Activated naive CD8-positive, alpha-beta T cell treated with anti-CD3 and anti-CD28 coated beads for 36 hours (primary cell): ENCODE results near the gene ADAMTS3. TPM values are rescaled to one million over a fixed set of nuclear protein-coding genes. Genes with fewer than 3 reads are reported as not detected.

Source experiments
- DNase-seq: peaks from one replicate; pipeline ENCODE4 v3.0.0; 2021
- H3K27ac Mint-ChIP-seq: one replicate; pipeline ENCODE4 v1.8.0; 2022; ENCODE audit warnings: mild to moderate bottlenecking, moderate library complexity, mixed read lengths
- H3K27me3 Mint-ChIP-seq: one replicate; pipeline ENCODE4 v1.8.0; 2022; ENCODE audit warnings: mild to moderate bottlenecking, mixed read lengths
- H3K36me3 Mint-ChIP-seq: one replicate; pipeline ENCODE4 v1.8.0; 2021; ENCODE audit warnings: mild to moderate bottlenecking, mixed read lengths
- H3K4me1 Mint-ChIP-seq: one replicate; pipeline ENCODE4 v1.8.0; 2021; ENCODE audit warnings: mixed read lengths
- H3K4me3 Mint-ChIP-seq: one replicate; pipeline ENCODE4 v1.8.0; 2022; ENCODE audit warnings: mild to moderate bottlenecking, moderate library complexity, mixed read lengths
- H3K9me3 Mint-ChIP-seq: one replicate; pipeline ENCODE4 v1.8.0; 2022; ENCODE audit warnings: mixed read lengths
- total RNA-seq, 2 experiments: library from RNA; stranded (reverse); gene quantifications; one replicate each; pipeline ENCODE4 v1.2.3, GENCODE V29; 2021

Gene ADAMTS3
- total RNA-seq, 2 experiments from 2014 or later, result not detected

- Mint-ChIP-seq H3K27me3 (no peaks in the 10 kb centered on the region), H3K36me3 (no peaks in the 10 kb centered on the region), H3K4me1 (no peaks in the 10 kb centered on the region), H3K27ac (no peak overlapping the region), H3K9me3 (no peaks in the 10 kb centered on the region), H3K4me3 (no peak overlapping the region)
- DNase-seq, result no peak
Observed at GRCh38 chr4:72305080-72305479, 263.9 kb downstream of the ADAMTS3 start.

- Mint-ChIP-seq H3K27me3 (no peaks in the 10 kb centered on the region), H3K4me1 (no peaks in the 10 kb centered on the region), H3K4me3 (no peak overlapping the region), H3K36me3 (no peaks in the 10 kb centered on the region), H3K9me3 (no peaks in the 10 kb centered on the region), H3K27ac (no peak overlapping the region)
- DNase-seq, result peak; percentile 25
Observed at GRCh38 chr4:72302981-72303704, 265.9 kb downstream of the ADAMTS3 start.

DNA sequence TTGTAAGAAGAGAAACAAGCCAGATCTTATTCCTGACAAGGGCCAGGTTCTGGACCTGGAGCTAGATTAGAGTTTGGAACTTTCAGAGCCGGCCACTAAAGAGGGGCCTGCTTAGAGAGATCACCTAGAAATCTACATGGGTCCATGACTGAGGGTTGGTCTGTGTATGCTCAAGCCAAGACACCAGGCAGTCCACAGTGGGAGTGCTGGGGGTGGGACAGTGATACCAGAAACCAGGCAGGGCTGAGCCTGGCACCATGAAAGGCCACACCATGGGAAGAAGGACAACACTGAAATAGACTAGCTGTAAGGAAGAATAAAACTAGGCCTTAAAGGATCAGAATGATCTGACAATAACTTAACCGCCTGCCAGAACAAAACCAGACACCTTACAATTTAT, 267.3 kb downstream of the ADAMTS3 start:
- Mint-ChIP-seq H3K4me1 (no peaks in the 10 kb centered on the region), H3K4me3 (no peak overlapping the region), H3K27ac (no peak overlapping the region), H3K27me3 (no peaks in the 10 kb centered on the region), H3K9me3 (no peaks in the 10 kb centered on the region), H3K36me3 (no peaks in the 10 kb centered on the region)
- DNase-seq, result no peak

GRCh38 chr4:72300126-72300525, 268.9 kb downstream of the ADAMTS3 start:
- Mint-ChIP-seq H3K27me3 (no peaks in the 10 kb centered on the region), H3K27ac (no peak overlapping the region), H3K4me3 (no peak overlapping the region), H3K36me3 (no peaks in the 10 kb centered on the region), H3K4me1 (peaks cover 2% of the 10 kb centered on the region), H3K9me3 (no peaks in the 10 kb centered on the region)
- DNase-seq, result no peak

DNA sequence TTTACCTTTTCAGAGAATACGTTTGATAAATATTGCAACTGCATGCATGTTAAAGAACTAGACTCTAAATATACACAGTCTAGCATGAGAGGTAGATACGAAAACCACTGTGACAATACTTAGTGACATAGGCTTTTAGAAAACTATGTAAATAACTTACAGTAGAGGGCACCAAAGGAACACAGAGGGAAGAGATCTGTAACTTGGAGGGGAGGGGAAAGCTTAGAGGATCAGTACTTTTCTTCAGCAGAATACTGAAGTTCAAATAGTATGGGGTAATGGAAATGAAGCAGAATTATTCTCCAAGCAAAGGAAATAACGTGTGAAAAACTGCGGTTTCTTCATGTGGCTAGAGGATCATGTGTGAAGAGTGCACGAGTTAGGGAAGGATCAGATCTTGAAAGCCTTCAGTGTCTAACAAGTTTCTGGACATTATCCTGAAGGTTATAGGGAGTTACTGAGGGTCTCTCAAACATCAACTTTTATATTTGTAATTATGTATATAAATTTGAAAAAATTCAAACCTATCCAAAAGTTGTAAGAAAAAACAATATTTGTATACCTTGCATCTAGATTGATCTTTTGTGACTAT, 273.0 kb downstream of the ADAMTS3 start:
- DNase-seq, result no peak
- no peak overlapping the region for H3K27ac Mint-ChIP-seq
- peaks cover 2% of the 10 kb centered on the region for H3K4me1 Mint-ChIP-seq
- peaks cover 4% of the 10 kb centered on the region for H3K27me3 Mint-ChIP-seq
- no peaks in the 10 kb centered on the region for H3K9me3 Mint-ChIP-seq
- no peaks in the 10 kb centered on the region for H3K36me3 Mint-ChIP-seq
- H3K4me3 Mint-ChIP-seq, result no peak overlapping the region

DNA sequence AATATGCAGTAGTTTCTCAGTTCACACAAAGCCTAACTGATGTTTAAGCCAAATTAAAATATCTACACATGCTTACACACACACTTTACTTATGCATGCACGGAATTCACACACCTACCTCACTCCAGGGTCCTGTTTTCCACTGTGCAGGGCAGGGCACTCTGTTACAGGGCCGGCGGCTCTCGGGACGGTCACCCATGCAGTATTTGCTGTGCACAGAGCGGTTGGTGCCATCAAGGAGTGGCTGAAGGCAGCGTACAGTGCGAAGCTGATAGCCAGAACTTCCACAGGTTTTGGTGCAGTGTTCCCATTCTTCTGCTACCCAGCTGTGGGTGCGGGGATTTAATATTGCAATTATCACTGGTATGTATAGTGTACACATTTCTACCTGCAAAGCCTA, 278.3 kb downstream of the ADAMTS3 start:
- H3K27ac Mint-ChIP-seq, result no peak overlapping the region
- no peak overlapping the region for H3K4me3 Mint-ChIP-seq
- no peaks in the 10 kb centered on the region for H3K9me3 Mint-ChIP-seq
- DNase-seq, result no peak
- H3K27me3 Mint-ChIP-seq, result peaks cover 4% of the 10 kb centered on the region
- H3K36me3 Mint-ChIP-seq, result no peaks in the 10 kb centered on the region
- no peaks in the 10 kb centered on the region for H3K4me1 Mint-ChIP-seq

DNA sequence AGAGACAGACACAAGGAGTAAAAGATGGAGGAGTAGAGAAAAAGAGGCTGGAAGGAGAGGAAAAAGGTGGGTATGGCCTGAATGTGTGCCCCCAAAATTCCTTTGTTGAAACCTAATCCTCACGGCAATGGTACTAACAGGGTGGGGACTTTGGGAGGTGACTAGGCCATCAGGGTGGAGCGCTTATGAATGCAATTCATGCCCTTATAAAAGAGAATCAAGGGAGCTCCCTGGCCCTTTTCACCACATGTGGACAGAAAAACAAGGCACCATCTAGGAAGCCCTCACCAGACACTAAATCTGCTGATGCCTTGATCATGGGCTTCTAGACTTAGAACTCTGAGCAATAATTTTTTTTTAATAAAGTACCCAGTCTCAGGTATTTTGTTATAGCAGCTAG, 282.1 kb downstream of the ADAMTS3 start:
- no peak overlapping the region for H3K4me3 Mint-ChIP-seq
- H3K9me3 Mint-ChIP-seq, result no peaks in the 10 kb centered on the region
- DNase-seq, result no peak
- no peak overlapping the region for H3K27ac Mint-ChIP-seq
- no peaks in the 10 kb centered on the region for H3K36me3 Mint-ChIP-seq
- H3K4me1 Mint-ChIP-seq, result no peaks in the 10 kb centered on the region
- peaks cover 7% of the 10 kb centered on the region for H3K27me3 Mint-ChIP-seq

DNA sequence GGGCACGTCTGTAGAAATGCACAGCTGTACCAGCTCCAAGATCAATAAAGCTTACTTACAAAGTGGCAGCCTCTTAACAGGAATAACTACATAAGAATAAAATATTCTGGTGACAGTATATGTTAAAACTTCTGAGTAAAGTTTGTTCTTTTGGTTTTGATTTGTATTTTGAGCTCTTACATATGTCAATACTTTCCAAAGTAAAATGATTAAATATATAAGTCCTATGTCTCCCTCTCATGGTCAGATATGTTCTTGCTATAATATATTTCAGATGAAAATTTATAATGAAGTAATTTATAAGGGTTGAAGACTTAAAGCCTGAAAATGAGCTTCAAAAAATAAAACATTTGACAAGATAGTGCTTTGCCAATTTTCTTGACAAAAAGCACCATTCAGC, 282.8 kb downstream of the ADAMTS3 start:
- no peaks in the 10 kb centered on the region for H3K4me1 Mint-ChIP-seq
- H3K36me3 Mint-ChIP-seq, result no peaks in the 10 kb centered on the region
- H3K27ac Mint-ChIP-seq, result no peak overlapping the region
- DNase-seq, result no peak
- no peaks in the 10 kb centered on the region for H3K9me3 Mint-ChIP-seq
- peaks cover 7% of the 10 kb centered on the region for H3K27me3 Mint-ChIP-seq
- H3K4me3 Mint-ChIP-seq, result no peak overlapping the region

DNA sequence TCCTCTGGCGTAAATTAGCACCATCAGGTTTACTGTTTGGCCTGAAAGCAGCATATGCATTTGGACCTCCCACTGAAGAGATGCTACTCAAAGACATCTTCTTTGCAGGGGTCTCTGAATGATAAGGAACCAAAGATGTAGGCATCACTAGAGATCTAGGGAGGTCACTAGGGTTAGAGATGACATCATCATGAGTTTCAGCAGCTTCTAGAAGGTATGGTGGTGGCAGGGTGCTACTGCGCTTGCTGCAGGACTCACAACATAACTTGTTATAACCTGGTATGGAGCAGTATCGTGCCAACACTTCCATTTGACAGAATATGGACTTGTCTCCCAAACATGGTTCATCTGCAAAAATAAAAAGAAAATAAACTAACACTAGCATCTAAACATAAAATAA, 285.7 kb downstream of the ADAMTS3 start:
- no peaks in the 10 kb centered on the region for H3K4me1 Mint-ChIP-seq
- H3K27me3 Mint-ChIP-seq, result peaks cover 7% of the 10 kb centered on the region
- DNase-seq, result no peak
- no peaks in the 10 kb centered on the region for H3K9me3 Mint-ChIP-seq
- H3K27ac Mint-ChIP-seq, result no peak overlapping the region
- H3K4me3 Mint-ChIP-seq, result no peak overlapping the region
- H3K36me3 Mint-ChIP-seq, result no peaks in the 10 kb centered on the region

DNA sequence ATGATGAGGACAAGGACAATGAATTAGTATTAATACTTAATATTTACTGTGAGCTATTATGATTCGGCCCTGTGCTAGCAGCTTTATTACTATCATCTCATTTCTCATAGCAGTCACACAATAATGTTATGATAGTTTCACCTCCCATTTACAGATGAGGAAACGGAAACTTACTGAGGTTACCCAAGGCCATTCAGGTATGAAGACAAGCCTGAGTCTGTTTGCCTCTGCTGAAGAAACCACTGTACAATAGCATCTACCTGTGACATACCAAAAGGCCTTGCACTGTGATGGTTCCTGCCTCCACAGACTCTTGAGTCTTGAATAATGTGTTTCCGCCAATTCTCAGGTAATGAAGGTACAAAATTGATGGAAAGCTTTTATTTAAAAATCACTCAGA, 288.8 kb downstream of the ADAMTS3 start:
- Mint-ChIP-seq H3K36me3 (no peaks in the 10 kb centered on the region), H3K27ac (no peak overlapping the region), H3K4me3 (no peak overlapping the region), H3K9me3 (no peaks in the 10 kb centered on the region), H3K27me3 (peaks cover 7% of the 10 kb centered on the region), H3K4me1 (no peaks in the 10 kb centered on the region)
- DNase-seq, result no peak

- H3K36me3 Mint-ChIP-seq, result no peaks in the 10 kb centered on the region
- DNase-seq, result no peak
- H3K4me1 Mint-ChIP-seq, result no peaks in the 10 kb centered on the region
- no peak overlapping the region for H3K27ac Mint-ChIP-seq
- H3K9me3 Mint-ChIP-seq, result peaks cover 3% of the 10 kb centered on the region
- no peaks in the 10 kb centered on the region for H3K27me3 Mint-ChIP-seq
- H3K4me3 Mint-ChIP-seq, result no peak overlapping the region
Observed at GRCh38 chr4:72275381-72275780, 293.6 kb downstream of the ADAMTS3 start.

DNA sequence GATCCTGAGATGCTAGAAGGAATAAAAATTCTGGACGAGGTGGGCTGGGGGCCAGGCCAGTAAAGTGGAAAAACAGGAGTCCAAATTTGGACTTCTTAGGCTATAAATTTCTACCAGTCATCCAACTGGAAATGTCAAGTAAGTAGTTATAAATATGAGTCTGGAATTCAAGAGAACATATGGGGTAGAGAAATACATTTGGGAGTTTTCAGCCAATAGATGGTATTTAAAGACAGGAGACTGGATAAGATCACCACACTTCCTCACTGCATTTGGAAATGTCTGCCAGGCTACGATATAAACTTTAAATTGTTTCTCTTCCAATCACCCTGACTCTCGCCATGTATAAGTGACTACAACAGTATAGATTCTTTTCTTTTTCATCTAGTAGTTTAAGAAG, 294.8 kb downstream of the ADAMTS3 start:
- no peak for DNase-seq
- Mint-ChIP-seq H3K27ac (no peak overlapping the region), H3K4me3 (no peak overlapping the region), H3K9me3 (peaks cover 3% of the 10 kb centered on the region), H3K4me1 (no peaks in the 10 kb centered on the region), H3K27me3 (no peaks in the 10 kb centered on the region), H3K36me3 (no peaks in the 10 kb centered on the region)

DNA sequence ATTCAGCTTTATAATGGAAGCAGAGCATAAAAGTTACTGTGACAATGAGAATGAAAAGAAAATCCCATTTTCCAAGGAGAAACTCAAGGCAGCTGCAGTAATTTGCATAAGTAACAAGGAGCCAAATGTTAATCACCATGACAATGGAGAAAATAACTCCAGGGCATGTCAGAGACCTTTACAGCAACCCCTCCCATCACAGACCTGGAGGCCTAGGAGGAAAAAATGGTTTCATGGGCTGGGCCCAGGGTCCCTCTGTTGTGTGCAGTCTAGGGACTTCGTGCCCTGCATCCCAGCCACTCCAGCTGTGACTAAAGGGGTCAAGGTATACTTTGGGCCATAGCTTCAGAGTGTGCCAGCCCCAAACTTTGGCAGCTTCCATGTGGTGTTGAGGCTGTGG, 313.8 kb downstream of the ADAMTS3 start:
- DNase-seq, result no peak
- H3K4me1 Mint-ChIP-seq, result no peaks in the 10 kb centered on the region
- peaks cover 4% of the 10 kb centered on the region for H3K27me3 Mint-ChIP-seq
- H3K9me3 Mint-ChIP-seq, result peaks cover 3% of the 10 kb centered on the region
- H3K36me3 Mint-ChIP-seq, result no peaks in the 10 kb centered on the region
- H3K4me3 Mint-ChIP-seq, result no peak overlapping the region
- H3K27ac Mint-ChIP-seq, result no peak overlapping the region

GRCh38 chr4:72243641-72244040, 325.4 kb downstream of the ADAMTS3 start:
- Mint-ChIP-seq H3K9me3 (no peaks in the 10 kb centered on the region), H3K27ac (no peak overlapping the region), H3K36me3 (no peaks in the 10 kb centered on the region), H3K27me3 (no peaks in the 10 kb centered on the region), H3K4me1 (no peaks in the 10 kb centered on the region), H3K4me3 (no peak overlapping the region)
- DNase-seq, result no peak

DNA sequence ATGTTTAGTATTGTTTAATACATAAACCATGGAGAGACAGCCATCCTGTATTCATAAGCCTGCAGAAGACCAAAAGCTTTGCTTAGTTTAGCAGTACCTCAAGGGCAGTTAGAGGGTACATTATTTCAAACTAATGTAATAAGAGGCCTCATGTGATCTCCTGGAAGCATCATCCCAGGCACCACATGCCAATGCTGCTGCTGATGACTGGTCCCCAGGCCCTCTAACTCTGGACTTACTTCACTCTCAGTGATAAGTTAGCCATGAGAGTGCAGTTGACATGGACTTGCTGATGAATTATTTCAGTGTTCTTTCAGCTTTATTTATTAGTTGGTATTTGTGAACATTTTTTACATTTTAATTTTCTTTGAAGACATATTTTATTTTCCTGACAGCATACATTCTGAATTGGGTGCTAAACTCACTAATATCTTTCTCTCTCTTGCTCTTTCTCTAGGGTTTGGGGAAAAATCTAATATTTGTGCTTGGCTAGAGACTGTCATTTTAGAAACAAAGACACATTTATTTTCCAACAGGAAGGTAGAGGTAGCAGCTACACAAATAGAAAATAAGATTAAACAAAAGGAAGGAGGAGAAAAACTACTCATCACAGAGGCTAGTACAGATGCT, 329.4 kb downstream of the ADAMTS3 start:
- H3K27ac Mint-ChIP-seq, result no peak overlapping the region
- DNase-seq, result no peak

More for the DNA sequence above, 329.4 kb downstream of the ADAMTS3 start:
- H3K4me1 Mint-ChIP-seq, result no peaks in the 10 kb centered on the region
- no peak overlapping the region for H3K4me3 Mint-ChIP-seq
- no peaks in the 10 kb centered on the region for H3K36me3 Mint-ChIP-seq
- no peaks in the 10 kb centered on the region for H3K27me3 Mint-ChIP-seq
- peaks cover under 1% of the 10 kb centered on the region for H3K9me3 Mint-ChIP-seq
